NCI-H2107 treated with DMSO at 0.1 percent for 48 hours (cell line): ENCODE data around the gene MAG.
"Not testable (repeated sequence)": the region's sequence is repeated elsewhere in the genome, so short reads cannot be mapped to it uniquely, and the experiment has no call there.

Experiments used
- DNase-seq: peaks from one replicate; lab custom pipeline; 2025; ENCODE audit not compliant: unreplicated experiment; lab: John Stamatoyannopoulos, UW

The MAG gene

GRCh38 chr19:35279374-35279773 is 12.6 kb upstream of the MAG start:
- DNase-seq, result no peak

GRCh38 chr19:35279985-35280821 is 11.8 kb upstream of the MAG start:
- no peak for DNase-seq

GRCh38 chr19:35281303-35281702 is 10.7 kb upstream of the MAG start:
- DNase-seq, result no peak

- no peak for DNase-seq
Measured at GRCh38 chr19:35284153-35285094, 7.5 kb upstream of the MAG start.

- DNase-seq, result no peak
Measured at GRCh38 chr19:35285095-35285449, 6.9 kb upstream of the MAG start.

- DNase-seq, result not testable (repeated sequence)
Measured at GRCh38 chr19:35285465-35285864, 6.5 kb upstream of the MAG start.

GRCh38 chr19:35286101-35286500 is 5.9 kb upstream of the MAG start:
- DNase-seq, result not testable (repeated sequence)

- DNase-seq, result no peak
Measured at GRCh38 chr19:35287713-35288112, 4.2 kb upstream of the MAG start.

GRCh38 chr19:35288331-35288730 is 3.6 kb upstream of the MAG start:
- DNase-seq, result no peak

GRCh38 chr19:35288906-35289305 is 3.1 kb upstream of the MAG start:
- DNase-seq, result no peak

- no peak for DNase-seq
Measured at GRCh38 chr19:35290381-35291127, 1.4 kb upstream of the MAG start.

- no peak for DNase-seq
Measured at GRCh38 chr19:35291259-35291658, 702 bp upstream of the MAG start.

- no peak for DNase-seq
Measured at GRCh38 chr19:35292421-35293362, 731 bp downstream of the MAG start.

- DNase-seq, result no peak
Measured at GRCh38 chr19:35293363-35293739, 1.4 kb downstream of the MAG start.

GRCh38 chr19:35293808-35294207 is 1.8 kb downstream of the MAG start:
- no peak for DNase-seq

- no peak for DNase-seq
Measured at GRCh38 chr19:35294328-35294727, 2.4 kb downstream of the MAG start.

GRCh38 chr19:35294859-35295791 is 3.2 kb downstream of the MAG start:
- DNase-seq, result no peak

- DNase-seq, result no peak
Measured at GRCh38 chr19:35295792-35296462, 4.0 kb downstream of the MAG start.
